Hepatocyte (in vitro differentiated cells): ENCODE data around the gene EMCN.

ENCODE experiments used
- CTCF ChIP-seq: fragments of 200-600 bp; sonication (generic); IDR thresholded peaks from 2 replicates; pipeline ENCODE4 v1.5.1; 2016; ENCODE audit warnings: antibody characterized with exemption, mild to moderate bottlenecking; ENCODE audit not compliant: poor library complexity
- EZH2phosphoT487 ChIP-seq: fragments of 200-600 bp; sonication (generic); IDR thresholded peaks from one replicate; pipeline ENCODE4 v1.6.1; 2018; ENCODE audit warnings: antibody characterized with exemption, mild to moderate bottlenecking, low read depth, moderate library complexity; ENCODE audit not compliant: unreplicated experiment, severe bottlenecking

GRCh38 chr4:100492129-100492528 lies 25.7 kb downstream of the EMCN start:
- no peak for TF ChIP-seq CTCF
- TF ChIP-seq EZH2phosphoT487, result no peak
